Measurements from ENCODE around the gene HAPLN1. TPM values are rescaled to one million over a fixed set of nuclear protein-coding genes. Genes with fewer than 3 reads are reported as not detected.
A peak's percentile ranks its signal among the peaks of the same experiment; 100 is the strongest.

The HAPLN1 gene
- total RNA-seq, 1 donor from 2014 or later, result 248 TPM

- H3K4me1 Mint-ChIP-seq (ENCODE audit: low read depth), result peaks cover 52% of the 10 kb centered on the region
- no peak for TF ChIP-seq CTCF (IDR thresholded peaks at IDR 0.05)
- no peaks in the 10 kb centered on the region for H3K27me3 Mint-ChIP-seq (ENCODE audit: low read depth)
- no peak for DNase-seq (ENCODE audit: low spot score)
- H3K9me3 Mint-ChIP-seq (ENCODE audit: low read depth), result peaks cover 23% of the 10 kb centered on the region
- peaks cover 17% of the 10 kb centered on the region for H3K36me3 Mint-ChIP-seq (ENCODE audit: low read depth)
- H3K4me3 Mint-ChIP-seq (ENCODE audit: unreplicated experiment), result no peak overlapping the region
- peak overlapping the region; percentile 46 for H3K27ac Mint-ChIP-seq (ENCODE audit: unreplicated experiment)
Measured at GRCh38 chr5:83709973-83710372, 10.7 kb downstream of the HAPLN1 start.

GRCh38 chr5:83708170-83708569, 12.5 kb downstream of the HAPLN1 start:
- no peak for TF ChIP-seq CTCF (IDR thresholded peaks at IDR 0.05)
- H3K27ac Mint-ChIP-seq (ENCODE audit: unreplicated experiment), result no peak overlapping the region

GRCh38 chr5:83703059-83703458, 17.6 kb downstream of the HAPLN1 start:
- Mint-ChIP-seq H3K27ac (ENCODE audit: unreplicated experiment) (no peak overlapping the region), H3K4me1 (ENCODE audit: low read depth) (peaks cover 35% of the 10 kb centered on the region), H3K4me3 (ENCODE audit: unreplicated experiment) (no peak overlapping the region), H3K36me3 (ENCODE audit: low read depth) (peaks cover 30% of the 10 kb centered on the region), H3K27me3 (ENCODE audit: low read depth) (no peaks in the 10 kb centered on the region), H3K9me3 (ENCODE audit: low read depth) (peaks cover 33% of the 10 kb centered on the region)
- DNase-seq (ENCODE audit: low spot score), result no peak
- no peak for TF ChIP-seq CTCF (IDR thresholded peaks at IDR 0.05)

More at GRCh38 chr5:83708170-83708569, 12.5 kb downstream of the HAPLN1 start:
- DNase-seq (ENCODE audit: low spot score), result no peak
- no peak overlapping the region for H3K4me3 Mint-ChIP-seq (ENCODE audit: unreplicated experiment)
- H3K4me1 Mint-ChIP-seq (ENCODE audit: low read depth), result peaks cover 40% of the 10 kb centered on the region
- peaks cover 26% of the 10 kb centered on the region for H3K36me3 Mint-ChIP-seq (ENCODE audit: low read depth)
- peaks cover 36% of the 10 kb centered on the region for H3K9me3 Mint-ChIP-seq (ENCODE audit: low read depth)
- H3K27me3 Mint-ChIP-seq (ENCODE audit: low read depth), result no peaks in the 10 kb centered on the region

- H3K36me3 Mint-ChIP-seq (ENCODE audit: low read depth), result peaks cover 29% of the 10 kb centered on the region
- no peak for TF ChIP-seq CTCF (IDR thresholded peaks at IDR 0.05)
- no peak overlapping the region for H3K4me3 Mint-ChIP-seq (ENCODE audit: unreplicated experiment)
- DNase-seq (ENCODE audit: low spot score), result no peak
- H3K27ac Mint-ChIP-seq (ENCODE audit: unreplicated experiment), result peak overlapping the region; percentile 62
- H3K27me3 Mint-ChIP-seq (ENCODE audit: low read depth), result no peaks in the 10 kb centered on the region
- H3K4me1 Mint-ChIP-seq (ENCODE audit: low read depth), result peaks cover 37% of the 10 kb centered on the region
- peaks cover 32% of the 10 kb centered on the region for H3K9me3 Mint-ChIP-seq (ENCODE audit: low read depth)
Measured at GRCh38 chr5:83701886-83702285, 18.8 kb downstream of the HAPLN1 start.

DNA sequence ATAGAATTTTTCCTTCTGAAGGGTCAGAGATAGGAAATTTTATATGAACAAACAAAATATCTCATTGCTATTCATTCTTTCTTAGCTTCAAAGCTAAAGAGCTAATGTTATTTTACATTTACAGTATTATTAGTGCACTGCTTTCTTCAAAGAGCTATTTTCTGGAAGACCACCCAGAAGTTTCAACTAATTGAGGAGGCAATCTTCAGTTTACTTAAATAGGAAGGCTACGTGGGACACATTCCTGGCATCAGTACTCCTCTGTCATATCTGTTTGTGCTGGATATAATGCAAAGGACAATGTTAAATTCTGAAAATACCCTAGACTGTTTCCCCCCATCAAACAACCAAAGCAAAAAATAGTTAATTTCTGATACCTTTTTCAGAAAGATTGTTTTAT, 30.8 kb downstream of the HAPLN1 start:
- no peak for TF ChIP-seq CTCF (IDR thresholded peaks at IDR 0.05)
- H3K27ac Mint-ChIP-seq (ENCODE audit: unreplicated experiment), result peak overlapping the region; percentile 13
- H3K4me3 Mint-ChIP-seq (ENCODE audit: unreplicated experiment), result no peak overlapping the region
- DNase-seq (ENCODE audit: low spot score), result no peak
- H3K9me3 Mint-ChIP-seq (ENCODE audit: low read depth), result peaks cover 9% of the 10 kb centered on the region
- H3K27me3 Mint-ChIP-seq (ENCODE audit: low read depth), result no peaks in the 10 kb centered on the region
- H3K36me3 Mint-ChIP-seq (ENCODE audit: low read depth), result peaks cover 19% of the 10 kb centered on the region
- peaks cover 74% of the 10 kb centered on the region for H3K4me1 Mint-ChIP-seq (ENCODE audit: low read depth)
